MM.1S (cell line): ENCODE measurements around the gene PTPRD.

Experiments
- DNase-seq: peaks from one replicate; pipeline ENCODE4 v3.0.0-alpha.2; 2015
- H2AFZ ChIP-seq: fragments of 300-600 bp; sonication (generic); 2 replicates; pipeline ENCODE4 v1.6.0; 2016; ENCODE audit warnings: antibody characterized with exemption, low read length
- H3F3A ChIP-seq: fragments of 300-600 bp; sonication (generic); 2 replicates; pipeline ENCODE4 v1.6.1; 2016; ENCODE audit warnings: mild to moderate bottlenecking, antibody characterized with exemption, low read length, moderate library complexity, mixed read lengths; ENCODE audit not compliant: insufficient read depth
- H3K27ac ChIP-seq: fragments of 300-600 bp; sonication (generic); 2 replicates; pipeline ENCODE4 v1.5.1; 2016; ENCODE audit warnings: mild to moderate bottlenecking, low read length
- H3K27me3 ChIP-seq: fragments of 300-600 bp; sonication (generic); replicated peaks from 2 replicates; pipeline ENCODE4 v1.6.0; 2016; ENCODE audit warnings: low read length; ENCODE audit not compliant: insufficient read depth
- H3K36me3 ChIP-seq: fragments of 300-600 bp; sonication (generic); replicated peaks from 2 replicates; pipeline ENCODE4 v1.6.1; 2016; ENCODE audit warnings: mild to moderate bottlenecking, low read length, mixed read lengths; ENCODE audit not compliant: insufficient read depth
- H3K4me1 ChIP-seq: fragments of 300-600 bp; sonication (generic); 2 replicates; pipeline ENCODE4 v1.6.1; 2016; ENCODE audit warnings: low read length, mixed read lengths
- H3K4me2 ChIP-seq: fragments of 300-600 bp; sonication (generic); 2 replicates; pipeline ENCODE4 v1.6.0; 2016; ENCODE audit warnings: low read depth, low read length
- H3K4me3 ChIP-seq: fragments of 300-600 bp; sonication (generic); 2 replicates; pipeline ENCODE4 v1.5.1; 2016; ENCODE audit warnings: low read length, mixed read lengths
- H3K79me2 ChIP-seq: fragments of 300-600 bp; sonication (generic); 2 replicates; pipeline ENCODE4 v1.6.1; 2016; ENCODE audit warnings: mixed run types, low read length, mixed read lengths
- H3K9ac ChIP-seq: fragments of 300-600 bp; sonication (generic); 2 replicates; pipeline ENCODE4 v1.6.1; 2016; ENCODE audit warnings: low read length, mixed read lengths
- H3K9me2 ChIP-seq: fragments of 300-600 bp; sonication (generic); replicated peaks from 2 replicates; pipeline ENCODE4 v1.6.1; 2016; ENCODE audit warnings: mild to moderate bottlenecking, low read length, mixed read lengths; ENCODE audit not compliant: insufficient read depth
- H3K9me3 ChIP-seq: fragments of 300-600 bp; sonication (generic); replicated peaks from 2 replicates; pipeline ENCODE4 v1.6.1; 2016; ENCODE audit warnings: mild to moderate bottlenecking, low read length, mixed read lengths; ENCODE audit not compliant: insufficient read depth
- H4K20me1 ChIP-seq: fragments of 300-600 bp; sonication (generic); 2 replicates; pipeline ENCODE4 v1.6.1; 2016; ENCODE audit warnings: mild to moderate bottlenecking, low read length, moderate library complexity, mixed read lengths; ENCODE audit not compliant: insufficient read depth
- CTCF ChIP-seq: fragments of 300-600 bp; sonication (generic); IDR thresholded peaks from 2 replicates; pipeline ENCODE4 v1.5.1; 2016; ENCODE audit warnings: antibody characterized with exemption, low read length, mixed read lengths
- EZH2 ChIP-seq: fragments of 300-600 bp; sonication (generic); optimal IDR thresholded peaks from 2 replicates; pipeline ENCODE3; 2017; ENCODE audit warnings: low read depth, mild to moderate bottlenecking, antibody characterized with exemption, low read length, mixed read lengths
- EZH2phosphoT487 ChIP-seq: fragments of 300-600 bp; sonication (generic); IDR thresholded peaks from 2 replicates; pipeline ENCODE4 v1.6.1; 2018; ENCODE audit warnings: antibody characterized with exemption, low read length

PTPRD gene

GRCh38 chr9:8534828-8535227, 2078.0 kb downstream of the PTPRD start:
- H3K9ac ChIP-seq = no peak overlapping the region
- H3K9me3 ChIP-seq = no peaks in the 10 kb centered on the region
- no peaks in the 10 kb centered on the region for H3K9me2 ChIP-seq
- no peak overlapping the region for H2AFZ ChIP-seq
- no peak overlapping the region for H3K27ac ChIP-seq
- H3K4me1 ChIP-seq = no peaks in the 10 kb centered on the region
- no peak for TF ChIP-seq CTCF
- TF ChIP-seq EZH2 = no peak
- no peak for TF ChIP-seq EZH2phosphoT487
- H3K27me3 ChIP-seq = no peaks in the 10 kb centered on the region
- H3K4me2 ChIP-seq = no peak overlapping the region
- no peaks in the 10 kb centered on the region for H3K36me3 ChIP-seq
- H3K4me3 ChIP-seq = no peak overlapping the region
- no peak for DNase-seq
- no peaks in the 10 kb centered on the region for H3F3A ChIP-seq
- H3K79me2 ChIP-seq = no peaks in the 10 kb centered on the region
- H4K20me1 ChIP-seq = no peaks in the 10 kb centered on the region

- no peaks in the 10 kb centered on the region for H3K9me2 ChIP-seq
- no peaks in the 10 kb centered on the region for H3K9me3 ChIP-seq
- no peaks in the 10 kb centered on the region for H3K27me3 ChIP-seq
- no peak for TF ChIP-seq EZH2
- TF ChIP-seq CTCF = no peak
- no peak for TF ChIP-seq EZH2phosphoT487
- H3K4me3 ChIP-seq = no peak overlapping the region
- no peaks in the 10 kb centered on the region for H3K4me1 ChIP-seq
- no peak overlapping the region for H3K9ac ChIP-seq
- no peaks in the 10 kb centered on the region for H3K79me2 ChIP-seq
- DNase-seq = no peak
- H2AFZ ChIP-seq = no peak overlapping the region
- no peaks in the 10 kb centered on the region for H3F3A ChIP-seq
- no peaks in the 10 kb centered on the region for H3K36me3 ChIP-seq
- no peak overlapping the region for H3K4me2 ChIP-seq
- no peak overlapping the region for H3K27ac ChIP-seq
- no peaks in the 10 kb centered on the region for H4K20me1 ChIP-seq
Measured at GRCh38 chr9:8533681-8534080, 2079.1 kb downstream of the PTPRD start.

GRCh38 chr9:8531826-8532415, 2080.9 kb downstream of the PTPRD start:
- Histone ChIP-seq H3K9ac (no peak overlapping the region), H3K9me2 (no peaks in the 10 kb centered on the region), H2AFZ (no peak overlapping the region), H3K4me1 (no peaks in the 10 kb centered on the region), H3K9me3 (no peaks in the 10 kb centered on the region), H3K4me3 (no peak overlapping the region), H3K27me3 (no peaks in the 10 kb centered on the region), H3F3A (no peaks in the 10 kb centered on the region), H3K27ac (no peak overlapping the region), H3K4me2 (no peak overlapping the region), H4K20me1 (no peaks in the 10 kb centered on the region), H3K36me3 (no peaks in the 10 kb centered on the region), H3K79me2 (no peaks in the 10 kb centered on the region)
- TF ChIP-seq EZH2 (no peak), EZH2phosphoT487 (no peak), CTCF (no peak)
- no peak for DNase-seq
